ENCODE results near the gene MUC5AC.
"Not testable (repeated sequence)": the region's sequence is repeated elsewhere in the genome, so short reads cannot be mapped to it uniquely, and the experiment has no call there.

MUC5AC gene

DNA sequence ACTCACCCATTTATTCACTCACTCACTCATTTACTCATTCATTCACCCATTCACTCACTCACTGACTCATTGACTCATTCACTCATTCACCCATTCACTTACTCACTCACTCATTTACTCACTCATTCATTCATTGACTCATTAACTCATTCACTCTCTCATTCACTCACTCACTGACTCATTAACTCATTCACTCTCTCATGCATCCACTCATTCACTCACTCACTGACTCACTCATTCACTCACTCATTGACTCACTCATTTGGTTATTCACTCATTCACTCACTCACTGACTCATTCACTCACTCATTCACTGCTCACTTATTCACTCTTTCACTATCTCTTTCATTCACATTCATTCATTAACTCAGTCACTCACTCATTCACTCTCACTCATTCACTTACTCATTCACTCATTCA lies 2.5 kb upstream of the MUC5AC start:
- TF ChIP-seq, protein P1, sequence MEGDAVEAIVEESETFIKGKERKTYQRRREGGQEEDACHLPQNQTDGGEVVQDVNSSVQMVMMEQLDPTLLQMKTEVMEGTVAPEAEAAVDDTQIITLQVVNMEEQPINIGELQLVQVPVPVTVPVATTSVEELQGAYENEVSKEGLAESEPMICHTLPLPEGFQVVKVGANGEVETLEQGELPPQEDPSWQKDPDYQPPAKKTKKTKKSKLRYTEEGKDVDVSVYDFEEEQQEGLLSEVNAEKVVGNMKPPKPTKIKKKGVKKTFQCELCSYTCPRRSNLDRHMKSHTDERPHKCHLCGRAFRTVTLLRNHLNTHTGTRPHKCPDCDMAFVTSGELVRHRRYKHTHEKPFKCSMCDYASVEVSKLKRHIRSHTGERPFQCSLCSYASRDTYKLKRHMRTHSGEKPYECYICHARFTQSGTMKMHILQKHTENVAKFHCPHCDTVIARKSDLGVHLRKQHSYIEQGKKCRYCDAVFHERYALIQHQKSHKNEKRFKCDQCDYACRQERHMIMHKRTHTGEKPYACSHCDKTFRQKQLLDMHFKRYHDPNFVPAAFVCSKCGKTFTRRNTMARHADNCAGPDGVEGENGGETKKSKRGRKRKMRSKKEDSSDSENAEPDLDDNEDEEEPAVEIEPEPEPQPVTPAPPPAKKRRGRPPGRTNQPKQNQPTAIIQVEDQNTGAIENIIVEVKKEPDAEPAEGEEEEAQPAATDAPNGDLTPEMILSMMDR (IDR thresholded peaks at IDR 0.05; ENCODE audit: borderline replicate concordance, control extremely low read depth, extremely low read depth, insufficient read depth, missing control alignments): no peak
- in situ Hi-C loops (cut with MboI; ENCODE audit: low sequenced_read_pairs, unreplicated experiment): no loop called here
- DNase-seq (ENCODE audit: low spot score): no peak

DNA sequence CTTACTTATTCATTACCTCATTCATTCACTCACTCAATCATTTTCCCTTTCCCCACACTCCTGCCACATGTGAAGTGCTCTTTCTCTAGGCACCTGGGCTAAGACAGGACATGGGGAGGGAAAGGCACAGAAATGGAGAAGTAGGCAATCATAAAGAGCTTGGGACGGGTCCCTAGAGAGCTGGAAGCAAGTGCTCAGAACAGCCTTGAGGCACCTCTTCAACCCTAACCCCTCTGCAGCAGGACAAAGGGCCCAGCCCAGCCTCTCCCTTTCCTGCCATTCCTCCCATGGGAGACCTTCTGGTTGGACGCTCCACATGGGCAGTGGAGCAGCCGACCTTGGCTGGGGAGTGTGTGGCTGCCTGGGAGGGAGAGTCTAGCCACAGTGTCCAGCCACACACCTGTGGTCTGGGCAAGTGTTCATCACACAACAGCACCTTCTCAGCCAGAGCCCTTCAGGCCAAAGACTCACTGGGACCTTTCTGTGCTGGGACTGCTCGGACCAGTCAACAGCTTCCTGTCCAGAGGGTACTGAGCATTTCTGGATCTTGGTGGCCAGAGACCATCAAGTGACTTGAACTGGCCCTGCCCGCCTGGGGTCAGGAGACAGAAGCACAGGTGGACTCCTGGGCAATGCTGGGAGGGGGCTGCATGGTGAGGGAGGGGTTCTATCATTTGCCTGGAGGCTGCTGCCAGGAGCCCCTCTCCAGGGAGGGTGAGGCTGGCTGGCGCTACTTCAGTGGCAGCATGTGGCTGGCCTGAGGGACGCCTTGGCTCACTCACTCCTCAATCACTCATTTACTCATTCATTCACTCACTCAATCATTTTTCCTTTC lies 1.0 kb upstream of the MUC5AC start:
- DNase-seq (ENCODE audit: low spot score): peak; percentile 21
- in situ Hi-C loops (cut with MboI; ENCODE audit: low sequenced_read_pairs, unreplicated experiment): no loop called here
- TF ChIP-seq, protein P1 (IDR thresholded peaks at IDR 0.05; ENCODE audit: borderline replicate concordance, control extremely low read depth, extremely low read depth, insufficient read depth, missing control alignments): no peak

DNA sequence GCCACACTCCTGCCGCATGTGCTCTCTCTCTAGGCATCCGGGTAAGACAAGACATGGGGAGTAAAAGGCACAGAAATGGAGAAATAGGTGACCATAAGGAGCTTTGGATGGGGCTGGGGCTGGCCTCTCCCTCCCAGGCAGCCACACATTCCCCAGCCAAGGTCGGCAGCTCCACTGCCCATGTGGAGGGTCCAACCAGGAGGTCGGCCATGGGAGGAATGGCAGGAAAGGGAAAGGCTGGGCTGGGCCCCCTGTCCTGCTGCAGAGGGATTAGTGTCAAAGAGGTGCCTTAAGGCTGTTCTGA lies 460 bp upstream of the MUC5AC start:
- in situ Hi-C loops (cut with MboI; ENCODE audit: low sequenced_read_pairs, unreplicated experiment): no loop called here
- peak; percentile 24 for DNase-seq (ENCODE audit: low spot score)
- TF ChIP-seq, protein P1 (IDR thresholded peaks at IDR 0.05; ENCODE audit: borderline replicate concordance, control extremely low read depth, extremely low read depth, insufficient read depth, missing control alignments): no peak

DNA sequence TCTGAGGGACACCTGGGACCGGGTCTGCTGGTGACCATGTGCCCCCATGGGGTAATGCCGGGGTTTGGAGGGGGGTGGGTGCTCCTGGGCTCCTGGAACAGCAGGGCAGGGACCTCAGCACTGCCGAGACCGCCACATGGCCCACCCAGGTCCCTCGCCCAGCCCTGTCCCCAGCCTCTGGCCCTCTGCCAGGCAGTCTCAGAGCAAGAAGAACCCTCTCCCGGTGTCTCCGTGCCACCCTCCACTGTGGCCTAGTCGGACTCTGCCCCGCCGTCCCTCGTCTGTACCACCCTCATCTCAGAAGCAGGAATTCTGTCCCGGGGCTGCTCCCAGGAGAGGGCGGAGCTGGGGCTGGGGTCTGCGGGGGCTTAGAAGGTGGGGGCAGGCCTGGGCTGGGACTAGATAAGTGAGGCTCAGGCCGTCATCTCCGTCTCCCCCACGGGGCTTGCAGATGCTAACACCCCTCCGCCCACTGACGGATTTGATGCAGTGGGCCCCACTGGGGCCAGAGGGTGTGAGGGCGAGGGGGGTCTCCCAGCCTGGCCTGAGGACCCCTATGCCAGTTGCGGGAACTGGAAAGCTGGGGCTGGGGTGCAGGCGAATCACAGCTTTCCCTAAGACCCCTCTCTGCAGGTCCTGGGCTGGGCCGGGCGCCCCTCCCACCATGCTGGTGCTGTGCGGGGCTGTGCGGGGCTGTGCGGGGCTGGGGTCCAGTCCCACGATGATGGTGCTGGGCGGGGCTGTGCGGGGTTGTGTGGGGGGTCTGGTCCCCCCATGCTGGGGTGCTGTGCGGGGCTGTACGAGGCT lies 1.1 kb downstream of the MUC5AC start:
- TF ChIP-seq, protein P1 (IDR thresholded peaks at IDR 0.05; ENCODE audit: borderline replicate concordance, control extremely low read depth, extremely low read depth, insufficient read depth, missing control alignments): no peak
- peak; percentile 30 for DNase-seq (ENCODE audit: low spot score)
- in situ Hi-C loops (cut with MboI; ENCODE audit: low sequenced_read_pairs, unreplicated experiment): no loop called here

DNA sequence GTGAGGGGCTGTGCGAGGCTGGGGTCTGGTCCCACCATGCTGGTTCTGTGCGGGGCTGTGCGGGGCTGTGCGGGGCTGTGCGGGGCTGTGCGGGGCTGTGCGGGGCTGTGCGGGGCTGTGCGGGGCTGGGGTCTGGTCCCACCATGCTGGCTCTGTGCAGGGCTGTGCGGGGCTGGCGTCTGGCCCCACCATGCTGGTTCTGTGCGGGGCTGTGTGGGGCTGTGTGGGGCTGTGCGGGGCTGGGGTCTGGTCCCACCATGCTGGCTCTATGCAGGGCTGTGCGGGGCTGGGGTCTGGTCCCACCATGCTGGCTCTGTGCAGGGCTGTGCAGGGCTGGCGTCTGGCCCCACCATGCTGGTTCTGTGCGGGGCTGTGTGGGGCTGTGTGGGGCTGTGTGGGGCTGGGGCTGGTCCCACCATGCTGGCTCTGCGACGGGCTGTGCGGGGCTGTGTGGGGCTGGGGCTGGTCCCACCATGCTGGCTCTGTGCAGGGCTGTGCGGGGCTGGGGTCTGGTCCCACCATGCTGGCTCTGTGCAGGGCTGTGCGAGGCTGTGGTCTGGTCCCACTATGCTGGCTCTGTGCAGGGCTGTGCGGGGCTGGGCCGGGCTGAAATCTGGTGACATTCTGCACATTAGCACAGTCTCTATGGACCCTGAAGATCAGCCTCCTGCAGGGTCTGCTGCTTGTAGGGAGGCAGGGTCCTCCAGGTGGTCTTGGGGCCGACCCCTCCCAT lies 1.9 kb downstream of the MUC5AC start:
- DNase-seq (ENCODE audit: low spot score); in situ Hi-C loops (cut with MboI; ENCODE audit: low sequenced_read_pairs, unreplicated experiment): not testable (repeated sequence)

DNA sequence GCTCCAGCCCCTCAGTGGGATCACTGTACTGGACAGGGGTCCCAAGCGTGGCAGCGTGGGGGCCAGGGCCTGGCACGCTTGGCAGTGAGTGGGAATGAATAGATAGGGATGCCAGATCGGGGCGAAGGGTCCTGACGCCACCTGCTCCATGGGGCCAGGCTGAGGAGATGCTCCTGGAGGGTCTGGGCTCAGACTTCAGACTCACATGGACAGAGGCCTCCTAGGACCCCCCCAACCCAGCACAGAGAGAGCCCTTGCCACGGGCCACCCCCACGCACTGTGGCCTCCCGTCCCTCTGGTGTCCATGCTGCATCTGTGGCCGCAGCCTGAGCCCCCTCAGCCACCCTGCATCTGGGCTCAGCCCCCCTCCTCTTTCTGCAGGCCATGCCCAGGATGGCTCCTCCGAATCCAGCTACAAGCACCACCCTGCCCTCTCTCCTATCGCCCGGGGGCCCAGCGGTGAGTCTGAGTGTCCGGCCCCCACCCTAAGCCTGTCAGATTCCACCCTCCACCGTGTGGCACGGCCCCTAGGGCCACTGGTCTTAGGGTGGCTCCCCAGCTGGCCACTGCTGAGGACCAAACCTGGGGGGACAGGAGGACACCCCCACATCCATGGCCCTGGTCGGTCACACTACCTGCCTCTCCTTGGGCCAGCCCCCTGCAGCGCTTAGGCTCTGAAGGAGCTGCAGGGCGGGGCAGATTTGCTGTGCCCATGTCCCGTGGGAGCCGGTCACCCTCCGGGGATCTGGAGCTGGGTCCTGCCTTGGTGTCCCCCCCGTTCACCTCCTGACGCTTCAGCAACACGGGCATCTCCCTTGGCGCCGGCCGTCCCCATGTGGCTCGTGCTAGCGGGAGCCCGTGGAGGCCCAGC lies 2.7 kb downstream of the MUC5AC start:
- peak; percentile 35 for DNase-seq (ENCODE audit: low spot score)
- TF ChIP-seq, protein P1 (IDR thresholded peaks at IDR 0.05; ENCODE audit: borderline replicate concordance, control extremely low read depth, extremely low read depth, insufficient read depth, missing control alignments): no peak
- in situ Hi-C loops (cut with MboI; ENCODE audit: low sequenced_read_pairs, unreplicated experiment): no loop called here

Measured in GM13976 (cell line).